BE2C (cell line): ENCODE measurements around the gene TMC3.

Experiments used
- DNase-seq: peaks from one replicate; pipeline ENCODE4 v3.0.0-alpha.2; 2020
- H3K27me3 ChIP-seq: fragments of 250-450 bp; sonication (Bioruptor Pico); 2 replicates; pipeline ENCODE4 v1.5.1; 2020; ENCODE audit warnings: mild to moderate bottlenecking
- H3K36me3 ChIP-seq: fragments of 250-450 bp; sonication (Bioruptor Pico); 2 replicates; pipeline ENCODE4 v1.5.1; 2020; ENCODE audit warnings: mild to moderate bottlenecking
- H3K4me1 ChIP-seq: fragments of 250-450 bp; sonication (Bioruptor Pico); 2 replicates; pipeline ENCODE4 v1.5.1; 2020
- H3K4me3 ChIP-seq: 2 replicates; pipeline ENCODE4 v1.5.1; 2011; ENCODE audit warnings: low read depth, low read length
- H3K9me3 ChIP-seq: fragments of 250-450 bp; sonication (Bioruptor Pico); 2 replicates; pipeline ENCODE4 v1.5.1; 2020
- CTCF ChIP-seq: IDR thresholded peaks from 2 replicates; pipeline ENCODE4 v1.5.1; 2012; ENCODE audit warnings: mild to moderate bottlenecking, low read depth, low read length

Gene TMC3

GRCh38 chr15:81291916-81292522 lies 82.0 kb downstream of the TMC3 start:
- H3K4me1 ChIP-seq = no peaks in the 10 kb centered on the region
- no peaks in the 10 kb centered on the region; the same call in 1 of the 2 replicates for H3K27me3 ChIP-seq

GRCh38 chr15:81289910-81290309 lies 84.1 kb downstream of the TMC3 start:
- no peak for TF ChIP-seq CTCF
- no peaks in the 10 kb centered on the region for H3K9me3 ChIP-seq
- H3K4me3 ChIP-seq = no peak overlapping the region
- no peaks in the 10 kb centered on the region for H3K36me3 ChIP-seq
- no peaks in the 10 kb centered on the region for H3K4me1 ChIP-seq
- H3K27me3 ChIP-seq = no peaks in the 10 kb centered on the region; the same call in 1 of the 2 replicates
- no peak for DNase-seq

More at GRCh38 chr15:81291916-81292522, 82.0 kb downstream of the TMC3 start:
- no peak for TF ChIP-seq CTCF
- no peak for DNase-seq
- Histone ChIP-seq H3K4me3 (no peak overlapping the region), H3K36me3 (no peaks in the 10 kb centered on the region), H3K9me3 (no peaks in the 10 kb centered on the region)

- H3K4me1 ChIP-seq = no peaks in the 10 kb centered on the region
Measured at GRCh38 chr15:81288616-81289015, 85.4 kb downstream of the TMC3 start.

GRCh38 chr15:81288040-81288439 lies 86.0 kb downstream of the TMC3 start:
- Histone ChIP-seq H3K9me3 (no peaks in the 10 kb centered on the region), H3K4me1 (no peaks in the 10 kb centered on the region), H3K27me3 (no peaks in the 10 kb centered on the region), H3K4me3 (no peak overlapping the region), H3K36me3 (no peaks in the 10 kb centered on the region)
- DNase-seq = no peak
- TF ChIP-seq CTCF = no peak

More at GRCh38 chr15:81288616-81289015, 85.4 kb downstream of the TMC3 start:
- H3K9me3 ChIP-seq = no peaks in the 10 kb centered on the region
- TF ChIP-seq CTCF = no peak
- no peaks in the 10 kb centered on the region for H3K36me3 ChIP-seq
- no peak overlapping the region for H3K4me3 ChIP-seq
- no peaks in the 10 kb centered on the region for H3K27me3 ChIP-seq
- no peak for DNase-seq

- H3K27me3 ChIP-seq = no peaks in the 10 kb centered on the region
- no peak overlapping the region for H3K4me3 ChIP-seq
- DNase-seq = no peak
- no peaks in the 10 kb centered on the region for H3K36me3 ChIP-seq
- H3K9me3 ChIP-seq = no peaks in the 10 kb centered on the region
- TF ChIP-seq CTCF = no peak
- no peaks in the 10 kb centered on the region for H3K4me1 ChIP-seq
Measured at GRCh38 chr15:81286621-81287121, 87.3 kb downstream of the TMC3 start.

- H3K27me3 ChIP-seq = no peaks in the 10 kb centered on the region
- no peaks in the 10 kb centered on the region for H3K36me3 ChIP-seq
- H3K4me3 ChIP-seq = no peak overlapping the region
- H3K9me3 ChIP-seq = no peaks in the 10 kb centered on the region
- no peak for TF ChIP-seq CTCF
- DNase-seq = no peak
- H3K4me1 ChIP-seq = no peaks in the 10 kb centered on the region
Measured at GRCh38 chr15:81285461-81285860, 88.6 kb downstream of the TMC3 start.
